CD4-positive, alpha-beta T cell treated with Interleukin-6 for 4 hours (primary cell): ENCODE data around the gene FSIP1.

ENCODE experiments used
- DNase-seq: peaks from one replicate; pipeline ENCODE4 v3.0.0-alpha.2; 2020; ENCODE audit warnings: mixed read lengths

Gene FSIP1

GRCh38 chr15:39613271-39613670, 169.4 kb downstream of the FSIP1 start:
- no peak for DNase-seq

- no peak for DNase-seq
Observed at GRCh38 chr15:39610665-39611064, 172.0 kb downstream of the FSIP1 start.

GRCh38 chr15:39609166-39609916, 173.3 kb downstream of the FSIP1 start:
- DNase-seq: no peak

GRCh38 chr15:39608185-39609139, 174.2 kb downstream of the FSIP1 start:
- DNase-seq: no peak

GRCh38 chr15:39605146-39605545, 177.5 kb downstream of the FSIP1 start:
- DNase-seq: no peak

- no peak for DNase-seq
Observed at GRCh38 chr15:39602143-39602542, 180.5 kb downstream of the FSIP1 start.

GRCh38 chr15:39599871-39600270, 182.8 kb downstream of the FSIP1 start:
- no peak for DNase-seq

- no peak for DNase-seq
Observed at GRCh38 chr15:39598958-39599845, 183.4 kb downstream of the FSIP1 start.

- DNase-seq: no peak
Observed at GRCh38 chr15:39598186-39598850, 184.3 kb downstream of the FSIP1 start.

- DNase-seq: no peak
Observed at GRCh38 chr15:39597751-39598185, 184.9 kb downstream of the FSIP1 start.

- no peak for DNase-seq
Observed at GRCh38 chr15:39597336-39597735, 185.3 kb downstream of the FSIP1 start.

GRCh38 chr15:39596358-39597051, 186.1 kb downstream of the FSIP1 start:
- no peak for DNase-seq

GRCh38 chr15:39595338-39596221, 187.1 kb downstream of the FSIP1 start:
- DNase-seq: no peak

- DNase-seq: no peak
Observed at GRCh38 chr15:39594446-39595337, 187.9 kb downstream of the FSIP1 start.

- peak; percentile 51 for DNase-seq
Observed at GRCh38 chr15:39593656-39594445, 188.8 kb downstream of the FSIP1 start.

GRCh38 chr15:39593071-39593655, 189.5 kb downstream of the FSIP1 start:
- DNase-seq: no peak

- DNase-seq: no peak
Observed at GRCh38 chr15:39592500-39592899, 190.1 kb downstream of the FSIP1 start.

GRCh38 chr15:39591896-39592315, 190.7 kb downstream of the FSIP1 start:
- DNase-seq: no peak
